Activated CD4-positive, alpha-beta T cell treated with anti-CD3 and anti-CD28 coated beads, Interleukin-2, amount 50 U/mL, for 16 hours (primary cell): ENCODE measurements around the gene MTOR.
"Not testable (repeated sequence)": the region's sequence is repeated elsewhere in the genome, so short reads cannot be mapped to it uniquely, and the experiment has no call there.

Source experiments
- DNase-seq: peaks from one replicate; pipeline ENCODE4 v3.0.0-alpha.2; 2020

MTOR gene

GRCh38 chr1:11262171-11263049 is at the start of gene MTOR:
Gene MTOR (minus strand): TSS chr1:11262551. CDS start chr1:11259409, 3,142 bp downstream.
- DNase-seq: peak; percentile 100

GRCh38 chr1:11309385-11309784 is 47.0 kb upstream of the MTOR start:
- DNase-seq: no peak

- DNase-seq: no peak
These were observed 46.4 kb upstream of the MTOR start for GRCh38 chr1:11308699-11309224.

- DNase-seq: no peak
These were observed 45.5 kb upstream of the MTOR start for GRCh38 chr1:11307852-11308251.

- not testable (repeated sequence) for DNase-seq
These were observed 43.2 kb upstream of the MTOR start for GRCh38 chr1:11305516-11305915.

GRCh38 chr1:11302366-11302765 is 40.0 kb upstream of the MTOR start:
- DNase-seq: no peak

GRCh38 chr1:11301601-11302000 is 39.2 kb upstream of the MTOR start:
- no peak for DNase-seq

GRCh38 chr1:11299225-11299574 is 36.8 kb upstream of the MTOR start:
- DNase-seq: no peak

- DNase-seq: no peak
These were observed 36.3 kb upstream of the MTOR start for GRCh38 chr1:11298390-11299224.

- DNase-seq: not testable (repeated sequence)
These were observed 35.4 kb upstream of the MTOR start for GRCh38 chr1:11297774-11298173.

- no peak for DNase-seq
These were observed 33.6 kb upstream of the MTOR start for GRCh38 chr1:11295905-11296304.

GRCh38 chr1:11294951-11295350 is 32.6 kb upstream of the MTOR start:
- no peak for DNase-seq

- DNase-seq: no peak
These were observed 31.5 kb upstream of the MTOR start for GRCh38 chr1:11293856-11294255.

- DNase-seq: no peak
These were observed 28.7 kb upstream of the MTOR start for GRCh38 chr1:11291049-11291448.

- DNase-seq: no peak
These were observed 26.7 kb upstream of the MTOR start for GRCh38 chr1:11289064-11289463.

- DNase-seq: no peak
These were observed 24.5 kb upstream of the MTOR start for GRCh38 chr1:11286735-11287410.

- DNase-seq: no peak
These were observed 23.8 kb upstream of the MTOR start for GRCh38 chr1:11285883-11286734.

GRCh38 chr1:11284784-11285183 is 22.4 kb upstream of the MTOR start:
- no peak for DNase-seq

- DNase-seq: no peak
These were observed 20.8 kb upstream of the MTOR start for GRCh38 chr1:11283151-11283550.

- no peak for DNase-seq
These were observed 19.4 kb upstream of the MTOR start for GRCh38 chr1:11281518-11282331.

GRCh38 chr1:11280719-11281376 is 18.5 kb upstream of the MTOR start:
- peak; percentile 17 for DNase-seq
